CD14-positive monocyte (primary cell): ENCODE data around the gene CNOT1. TPM values are rescaled to one million over a fixed set of nuclear protein-coding genes. Genes with fewer than 3 reads are reported as not detected.
A peak's percentile ranks its signal among the peaks of the same experiment; 100 is the strongest.

Experiments
- DNase-seq, 3 donors: peaks; one replicate each; pipeline ENCODE4 v3.0.0-alpha.2; 2011 to 2022
- H2AFZ ChIP-seq: 2 replicates; pipeline ENCODE4 v1.6.0; 2012; ENCODE audit warnings: mild to moderate bottlenecking, low read depth, low read length, inconsistent platforms; ENCODE audit not compliant: insufficient read depth, poor library complexity, severe bottlenecking
- H3K27ac ChIP-seq, 2 donors: 1 replicate in 1 of 2; 2 replicates in 1 of 2; pipeline ENCODE4 v1.5.1; 2012 to 2013; ENCODE audit warnings: low read length in 2 of 2, control low read depth in 1 of 2, inconsistent platforms in 1 of 2, low read depth in 1 of 2, mild to moderate bottlenecking in 1 of 2
- H3K27me3 ChIP-seq, 2 donors: one replicate each; pipeline versions ENCODE4 v1.6.0 to v1.6.1; 2011 to 2013; ENCODE audit warnings: low read length in 2 of 2; ENCODE audit not compliant: control insufficient read depth in 2 of 2, insufficient read depth in 2 of 2
- H3K36me3 ChIP-seq, 2 donors: replicated peaks in 1 of 2; 1 replicate in 1 of 2; 2 replicates in 1 of 2; pipeline versions ENCODE4 v1.5.1 to v1.6.1; 2012 to 2013; ENCODE audit warnings: low read length in 2 of 2, control low read depth in 1 of 2, inconsistent platforms in 1 of 2, mild to moderate bottlenecking in 1 of 2; ENCODE audit not compliant: insufficient read depth in 2 of 2, control insufficient read depth in 1 of 2
- H3K4me1 ChIP-seq, 2 donors: 1 replicate in 1 of 2; 2 replicates in 1 of 2; pipeline versions ENCODE4 v1.5.1 to v1.6.1; 2012 to 2013; ENCODE audit warnings: low read length in 2 of 2, control low read depth in 1 of 2, inconsistent platforms in 1 of 2, mild to moderate bottlenecking in 1 of 2, moderate library complexity in 1 of 2; ENCODE audit not compliant: insufficient read depth in 2 of 2, control insufficient read depth in 1 of 2
- H3K4me2 ChIP-seq: replicated peaks from 2 replicates; pipeline ENCODE3; 2012; ENCODE audit warnings: low read length, moderate library complexity, mild to moderate bottlenecking; ENCODE audit not compliant: poor library complexity, severe bottlenecking; ENCODE audit errors: extremely low read depth
- H3K4me3 ChIP-seq, 3 experiments: fragments of 200-600 bp in 1 of 3; sonication (generic) in 1 of 3; replicated peaks in 1 of 3; 1 replicate in 2 of 3; 2 replicates in 1 of 3; pipeline ENCODE4 v1.5.1; 2011 to 2013; ENCODE audit warnings: low read length in 3 of 3, mild to moderate bottlenecking in 3 of 3, control low read depth in 2 of 3, low read depth in 2 of 3, inconsistent platforms in 1 of 3, moderate library complexity in 1 of 3
- H3K79me2 ChIP-seq: 2 replicates; pipeline ENCODE4 v1.6.0; 2012; ENCODE audit warnings: mild to moderate bottlenecking, control low read depth, inconsistent platforms, low read length, moderate library complexity; ENCODE audit not compliant: insufficient read depth
- H3K9ac ChIP-seq: 2 replicates; pipeline ENCODE4 v1.6.0; 2017; ENCODE audit warnings: low read length, mild to moderate bottlenecking; ENCODE audit not compliant: insufficient read depth, poor library complexity, severe bottlenecking
- H3K9me3 ChIP-seq, 2 donors: replicated peaks in 1 of 2; 1 replicate in 1 of 2; 2 replicates in 1 of 2; pipeline versions ENCODE4 v1.5.1 to v1.6.1; 2012 to 2013; ENCODE audit warnings: low read length in 2 of 2, control low read depth in 1 of 2; ENCODE audit not compliant: control insufficient read depth in 1 of 2, insufficient read depth in 1 of 2
- H4K20me1 ChIP-seq: 2 replicates; pipeline ENCODE4 v1.6.0; 2012; ENCODE audit warnings: mild to moderate bottlenecking, low read length, control low read depth, moderate library complexity; ENCODE audit not compliant: insufficient read depth
- H3K27ac Mint-ChIP-seq, 7 donors: one replicate each; pipeline ENCODE4 v1.8.0; 2020; ENCODE audit warnings: mild to moderate bottlenecking in 7 of 7, mixed read lengths in 7 of 7, moderate library complexity in 6 of 7, inconsistent platforms in 2 of 7
- H3K27me3 Mint-ChIP-seq, 3 donors: one replicate each; pipeline ENCODE4 v1.8.0; 2021 to 2022; ENCODE audit warnings: low read depth in 3 of 3, mild to moderate bottlenecking in 3 of 3, mixed read lengths in 3 of 3, moderate library complexity in 3 of 3, inconsistent platforms in 1 of 3
- H3K36me3 Mint-ChIP-seq, 2 donors: one replicate each; pipeline ENCODE4 v1.8.0; 2020; ENCODE audit warnings: mixed read lengths in 2 of 2, inconsistent platforms in 1 of 2, mild to moderate bottlenecking in 1 of 2
- H3K4me1 Mint-ChIP-seq: one replicate; pipeline ENCODE4 v1.8.0; 2020; ENCODE audit warnings: mild to moderate bottlenecking, mixed read lengths
- H3K4me3 Mint-ChIP-seq, 2 donors: one replicate each; pipeline ENCODE4 v1.8.0; 2020; ENCODE audit warnings: mild to moderate bottlenecking in 2 of 2, mixed read lengths in 2 of 2, moderate library complexity in 1 of 2
- H3K9me3 Mint-ChIP-seq, 7 donors: one replicate each; pipeline ENCODE4 v1.8.0; 2020 to 2022; ENCODE audit warnings: mixed read lengths in 7 of 7, mild to moderate bottlenecking in 6 of 7, moderate library complexity in 6 of 7, inconsistent platforms in 2 of 7
- CTCF ChIP-seq: fragments of 200-600 bp; IDR thresholded peaks from one replicate; pipeline ENCODE4 v1.8.0; 2022; ENCODE audit warnings: antibody characterized with exemption, mild to moderate bottlenecking
- WGBS: methylation state at CpG from one replicate; pipeline ENCODE4 v1.1.5; 2013; ENCODE audit warnings: missing lambda C conversion rate; ENCODE audit not compliant: insufficient coverage; 5-methylcytosine and 5-hydroxymethylcytosine counted together
- intact Hi-C, 2 donors: fragments of 100-400 bp; cut with micrococcal nuclease; formaldehyde crosslinking; loops; one replicate each; pipeline versions ENCODE4 v1.15.0 to v1.15.1; 2023
- polyA plus RNA-seq, 3 donors: library from polyadenylated mRNA; depleted of rRNA in 1 of 3; unstranded in 2 of 3; stranded (reverse) in 1 of 3; fragments of 300-500 nt in 2 of 3; fragments of >200 nt in 1 of 3; fragmentation: Illumina TruSeq in 2 of 3; gene quantifications; 1 replicate in 2 of 3; 2 replicates in 1 of 3; pipeline ENCODE4 v1.2.3, GENCODE V29; 2012 to 2021

The CNOT1 gene
- polyA plus RNA-seq, 3 donors = 50.8 to 182 (median 60.8) TPM

- Histone ChIP-seq H3K36me3 (no peaks in the 10 kb centered on the region), H3K9ac (no peak overlapping the region), H3K79me2 (no peaks in the 10 kb centered on the region), H3K27me3 (peaks cover 0 to 2% of the 10 kb centered on the region in 2 donors), H3K4me1 (no peaks in the 10 kb centered on the region), H3K27ac (no peak overlapping the region), H3K9me3 (no peaks in the 10 kb centered on the region), H4K20me1 (no peaks in the 10 kb centered on the region), H2AFZ (no peak overlapping the region), H3K4me3 (no peak overlapping the region), H3K4me2 (no peak overlapping the region)
- H3K27me3 Mint-ChIP-seq = peaks cover 23 to 29% (median 26%) of the 10 kb centered on the region in 3 donors
- intact Hi-C loops = no loop called here
- DNase-seq = no peak
- WGBS = 94% methylated on average over 3 of the region's 4 CpGs
- H3K9me3 Mint-ChIP-seq = no peaks in the 10 kb centered on the region
- no peaks in the 10 kb centered on the region for H3K4me1 Mint-ChIP-seq
- no peaks in the 10 kb centered on the region for H3K36me3 Mint-ChIP-seq
- H3K4me3 Mint-ChIP-seq = no peak overlapping the region
- no peak for TF ChIP-seq CTCF
- H3K27ac Mint-ChIP-seq = no peak overlapping the region
Measured at GRCh38 chr16:58475091-58475619, 154.5 kb downstream of the CNOT1 start.

- 91% methylated on average over 8 of the region's 10 CpGs for WGBS
- Mint-ChIP-seq H3K27ac (no peak overlapping the region), H3K36me3 (no peaks in the 10 kb centered on the region), H3K4me3 (peak overlapping the region in 1 of 2 donors; percentile 29), H3K4me1 (no peaks in the 10 kb centered on the region), H3K27me3 (peaks cover 22 to 31% (median 26%) of the 10 kb centered on the region in 3 donors), H3K9me3 (no peaks in the 10 kb centered on the region)
- intact Hi-C loops = no loop called here
- H3K9me3 ChIP-seq = no peaks in the 10 kb centered on the region
- H3K4me1 ChIP-seq = no peaks in the 10 kb centered on the region
- no peaks in the 10 kb centered on the region for H4K20me1 ChIP-seq
- H3K79me2 ChIP-seq = no peaks in the 10 kb centered on the region
- H3K4me2 ChIP-seq = no peak overlapping the region
- no peak overlapping the region for H3K4me3 ChIP-seq
- no peak overlapping the region for H3K9ac ChIP-seq
- H3K27ac ChIP-seq = no peak overlapping the region
- H3K27me3 ChIP-seq = peaks cover 0 to 6% of the 10 kb centered on the region in 2 donors
- no peak for DNase-seq
- TF ChIP-seq CTCF = no peak
- H3K36me3 ChIP-seq = no peaks in the 10 kb centered on the region
- no peak overlapping the region for H2AFZ ChIP-seq
Measured at GRCh38 chr16:58474296-58474695, 155.3 kb downstream of the CNOT1 start.
